ENCODE measurements around the gene GPS1. TPM values are rescaled to one million over a fixed set of nuclear protein-coding genes. Genes with fewer than 3 reads are reported as not detected.

GPS1 gene
- total and polyA plus RNA-seq, 9 of the 15 experiments (the other 6 are each of a cell fraction or from before 2014, with no cell fraction given): 3.1 to 167 (median 69.9) TPM

DNA sequence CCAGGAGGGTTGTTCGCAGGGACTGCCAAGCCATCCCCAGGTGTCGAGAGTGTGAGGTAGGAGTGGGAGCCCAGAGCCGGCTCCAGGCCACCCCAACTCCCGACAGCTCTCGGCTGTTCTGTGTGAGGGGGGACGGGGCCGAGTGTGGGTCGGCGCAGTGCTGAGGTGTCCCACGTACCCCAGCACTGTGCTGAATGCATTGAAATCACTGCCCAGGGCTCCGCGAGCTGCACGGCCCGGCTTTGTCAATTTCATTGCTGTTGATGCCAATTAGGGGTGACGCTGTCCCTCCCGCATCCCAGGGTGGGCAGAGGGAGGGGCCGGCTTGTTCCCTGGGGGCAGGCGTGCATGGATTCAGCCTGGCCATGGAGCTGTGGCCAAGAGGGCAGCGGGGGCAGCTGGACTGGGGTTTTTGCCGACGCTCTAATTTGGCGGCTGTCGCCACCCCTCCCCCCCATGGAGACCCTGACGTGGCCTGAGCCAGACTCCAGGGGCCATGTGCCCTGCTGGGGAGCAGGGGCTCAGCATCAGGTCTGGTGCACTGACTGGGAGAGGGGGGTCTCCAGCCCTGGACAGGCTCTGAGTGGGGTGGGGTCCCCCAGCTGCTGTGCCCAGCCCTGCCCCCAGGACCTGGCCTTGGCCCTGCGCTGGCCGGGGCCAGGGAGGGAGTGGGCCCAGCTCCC is 43.3 kb upstream of the GPS1 start:
- no peak for DNase-seq (ENCODE audit: extremely low read depth in 1 of 4, low spot score in 3 of 4)
- ChIA-PET CTCF (ENCODE audit: low intra/inter-chr PET ratio) (no interaction called here), POLR2A (no interaction called here)
- no peak overlapping the region for H3K4me2 ChIP-seq (ENCODE audit: insufficient read depth, low read length)
- in situ Hi-C loops (cut with MboI): no loop called here
- no peaks in the 10 kb centered on the region; the same call in 2 of the 3 replicates for H3K36me3 ChIP-seq (ENCODE audit: control insufficient read depth, insufficient read depth, low read length)
- no peak overlapping the region for H2AFZ ChIP-seq (ENCODE audit: low read depth, low read length)
- peaks cover 3% of the 10 kb centered on the region for H3K9me1 ChIP-seq (ENCODE audit: control insufficient read depth, insufficient read depth, low read length)
- peaks cover 0 to 84% of the 10 kb centered on the region in 2 experiments; a peak in 1 of 5 replicates for H3K4me1 ChIP-seq (replicated peaks in 1 of 2; ENCODE audit: control insufficient read depth in 2 of 2, insufficient read depth in 2 of 2, low read length in 2 of 2)
- BruUV-seq (replicated peaks): no TSS peak
- TF ChIP-seq, protein P1, sequence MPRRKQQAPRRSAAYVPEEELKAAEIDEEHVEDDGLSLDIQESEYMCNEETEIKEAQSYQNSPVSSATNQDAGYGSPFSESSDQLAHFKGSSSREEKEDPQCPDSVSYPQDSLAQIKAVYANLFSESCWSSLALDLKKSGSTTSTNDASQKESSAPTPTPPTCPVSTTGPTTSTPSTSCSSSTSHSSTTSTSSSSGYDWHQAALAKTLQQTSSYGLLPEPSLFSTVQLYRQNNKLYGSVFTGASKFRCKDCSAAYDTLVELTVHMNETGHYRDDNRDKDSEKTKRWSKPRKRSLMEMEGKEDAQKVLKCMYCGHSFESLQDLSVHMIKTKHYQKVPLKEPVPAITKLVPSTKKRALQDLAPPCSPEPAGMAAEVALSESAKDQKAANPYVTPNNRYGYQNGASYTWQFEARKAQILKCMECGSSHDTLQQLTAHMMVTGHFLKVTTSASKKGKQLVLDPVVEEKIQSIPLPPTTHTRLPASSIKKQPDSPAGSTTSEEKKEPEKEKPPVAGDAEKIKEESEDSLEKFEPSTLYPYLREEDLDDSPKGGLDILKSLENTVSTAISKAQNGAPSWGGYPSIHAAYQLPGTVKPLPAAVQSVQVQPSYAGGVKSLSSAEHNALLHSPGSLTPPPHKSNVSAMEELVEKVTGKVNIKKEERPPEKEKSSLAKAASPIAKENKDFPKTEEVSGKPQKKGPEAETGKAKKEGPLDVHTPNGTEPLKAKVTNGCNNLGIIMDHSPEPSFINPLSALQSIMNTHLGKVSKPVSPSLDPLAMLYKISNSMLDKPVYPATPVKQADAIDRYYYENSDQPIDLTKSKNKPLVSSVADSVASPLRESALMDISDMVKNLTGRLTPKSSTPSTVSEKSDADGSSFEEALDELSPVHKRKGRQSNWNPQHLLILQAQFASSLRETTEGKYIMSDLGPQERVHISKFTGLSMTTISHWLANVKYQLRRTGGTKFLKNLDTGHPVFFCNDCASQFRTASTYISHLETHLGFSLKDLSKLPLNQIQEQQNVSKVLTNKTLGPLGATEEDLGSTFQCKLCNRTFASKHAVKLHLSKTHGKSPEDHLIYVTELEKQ (CRISPR knock-in tag; IDR thresholded peaks at IDR 0.05): no peak
- TF ChIP-seq EWSR1 (IDR thresholded peaks at IDR 0.05; ENCODE audit: borderline replicate concordance, low read depth, partially characterized antibody) (no peak), ERF (CRISPR knock-in tag; IDR thresholded peaks at IDR 0.05) (no peak), MAFG (tag; conservative IDR thresholded peaks at IDR 0.05) (no peak), HNRNPLL (IDR thresholded peaks at IDR 0.05; ENCODE audit: low read depth, low read length, poor library complexity, severe bottlenecking) (no peak), POLR3G (IDR thresholded peaks at IDR 0.05; ENCODE audit: extremely low read depth, insufficient read length, insufficient replicate concordance) (no peak), GTF2E2 (tag; IDR thresholded peaks at IDR 0.05) (no peak), ZNF175 (CRISPR knock-in tag; IDR thresholded peaks at IDR 0.05; ENCODE audit: low read depth) (no peak), CBX8 (IDR thresholded peaks at IDR 0.05; ENCODE audit: borderline replicate concordance, extremely low read depth, low read depth, low read length, poor library complexity, severe bottlenecking) (no peak), RB1 (IDR thresholded peaks at IDR 0.05; ENCODE audit: low read depth) (no peak), SMAD4 (CRISPR knock-in tag; conservative IDR thresholded peaks at IDR 0.05) (no peak), SIX5 (IDR thresholded peaks at IDR 0.05; ENCODE audit: borderline replicate concordance in 1 of 2, insufficient read depth in 1 of 2, low read depth in 1 of 2, low read length in 2 of 2) (no peak)
- TF ChIP-seq, protein P2, sequence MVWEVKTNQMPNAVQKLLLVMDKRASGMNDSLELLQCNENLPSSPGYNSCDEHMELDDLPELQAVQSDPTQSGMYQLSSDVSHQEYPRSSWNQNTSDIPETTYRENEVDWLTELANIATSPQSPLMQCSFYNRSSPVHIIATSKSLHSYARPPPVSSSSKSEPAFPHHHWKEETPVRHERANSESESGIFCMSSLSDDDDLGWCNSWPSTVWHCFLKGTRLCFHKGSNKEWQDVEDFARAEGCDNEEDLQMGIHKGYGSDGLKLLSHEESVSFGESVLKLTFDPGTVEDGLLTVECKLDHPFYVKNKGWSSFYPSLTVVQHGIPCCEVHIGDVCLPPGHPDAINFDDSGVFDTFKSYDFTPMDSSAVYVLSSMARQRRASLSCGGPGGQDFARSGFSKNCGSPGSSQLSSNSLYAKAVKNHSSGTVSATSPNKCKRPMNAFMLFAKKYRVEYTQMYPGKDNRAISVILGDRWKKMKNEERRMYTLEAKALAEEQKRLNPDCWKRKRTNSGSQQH (CRISPR knock-in tag; IDR thresholded peaks at IDR 0.05): no peak
- TF ChIP-seq, protein P3, sequence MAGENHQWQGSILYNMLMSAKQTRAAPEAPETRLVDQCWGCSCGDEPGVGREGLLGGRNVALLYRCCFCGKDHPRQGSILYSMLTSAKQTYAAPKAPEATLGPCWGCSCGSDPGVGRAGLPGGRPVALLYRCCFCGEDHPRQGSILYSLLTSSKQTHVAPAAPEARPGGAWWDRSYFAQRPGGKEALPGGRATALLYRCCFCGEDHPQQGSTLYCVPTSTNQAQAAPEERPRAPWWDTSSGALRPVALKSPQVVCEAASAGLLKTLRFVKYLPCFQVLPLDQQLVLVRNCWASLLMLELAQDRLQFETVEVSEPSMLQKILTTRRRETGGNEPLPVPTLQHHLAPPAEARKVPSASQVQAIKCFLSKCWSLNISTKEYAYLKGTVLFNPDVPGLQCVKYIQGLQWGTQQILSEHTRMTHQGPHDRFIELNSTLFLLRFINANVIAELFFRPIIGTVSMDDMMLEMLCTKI (IDR thresholded peaks at IDR 0.05; ENCODE audit: partially characterized antibody): no peak
- no peak for ATAC-seq
- H3K79me2 ChIP-seq (ENCODE audit: control insufficient read depth, insufficient read depth, low read length): no peaks in the 10 kb centered on the region
- 85% methylated on average over 20 of the region's 26 CpGs for WGBS (ENCODE audit: insufficient coverage, low coverage, missing lambda C conversion rate)
- no peak overlapping the region for H3K27ac ChIP-seq (ENCODE audit: extremely low read depth, low read depth, low read length)
- H3K9me3 ChIP-seq (replicated peaks; ENCODE audit: control insufficient read depth, insufficient read depth, low read depth, low read length): no peaks in the 10 kb centered on the region
- 0 out of 2 replicates have a peak, but pooled peaks cover 4% of the 10 kb centered on the region for H4K20me1 ChIP-seq (replicated peaks; ENCODE audit: control insufficient read depth, insufficient read depth, low read length)
- no peak overlapping the region for H3K4me3 ChIP-seq
- H3K9ac ChIP-seq (ENCODE audit: insufficient read depth in 1 of 2, low read depth in 2 of 2, low read length in 2 of 2): peak overlapping the region in 1 of 2 experiments; percentile 45; a peak in 1 of 4 replicates
- no peak for FAIRE-seq
- intact Hi-C loops (cut with micrococcal nuclease): no loop called here
- no peaks in the 10 kb centered on the region for H3K27me3 ChIP-seq (ENCODE audit: control insufficient read depth in 2 of 2, insufficient read depth in 2 of 2, low read length in 2 of 2)

Measured in K562 (cell line).